Keratinocyte (primary cell): ENCODE data around the gene TLE1. TPM values are rescaled to one million over a fixed set of nuclear protein-coding genes. Genes with fewer than 3 reads are reported as not detected.

ENCODE experiments used
- DNase-seq: peaks from one replicate; pipeline ENCODE4 v3.0.0-alpha.2; 2011; ENCODE audit warnings: low read depth, missing footprints, low spot score
- FAIRE-seq: peaks from 2 replicates; lab custom pipeline; 2011; peaks lifted over from hg19 to GRCh38; lab: Jason Lieb, UNC
- H2AFZ ChIP-seq: 2 replicates; pipeline ENCODE4 v1.6.0; 2012; ENCODE audit warnings: low read length, control low read depth, inconsistent platforms; ENCODE audit not compliant: control insufficient read depth
- H3K27ac ChIP-seq: 2 replicates; pipeline ENCODE4 v1.5.1; 2011; ENCODE audit warnings: low read length; ENCODE audit not compliant: control insufficient read depth, insufficient read depth
- H3K27me3 ChIP-seq: 3 replicates; pipeline ENCODE4 v1.6.0; 2011; ENCODE audit warnings: low read length; ENCODE audit not compliant: control insufficient read depth, insufficient read depth; ENCODE audit errors: extremely low read depth
- H3K36me3 ChIP-seq, 2 experiments: 2 replicates in 1 of 2; 3 replicates in 1 of 2; pipeline ENCODE4 v1.5.1; 2011; ENCODE audit warnings: low read length in 2 of 2, mild to moderate bottlenecking in 1 of 2; ENCODE audit not compliant: control insufficient read depth in 2 of 2, insufficient read depth in 2 of 2; ENCODE audit errors: extremely low read depth in 1 of 2
- H3K4me1 ChIP-seq: 3 replicates; pipeline ENCODE4 v1.5.1; 2011; ENCODE audit warnings: low read length; ENCODE audit not compliant: control insufficient read depth, insufficient read depth; ENCODE audit errors: extremely low read depth
- H3K4me2 ChIP-seq: 3 replicates; pipeline ENCODE4 v1.6.0; 2011; ENCODE audit warnings: low read depth, low read length; ENCODE audit not compliant: control insufficient read depth, insufficient read depth; ENCODE audit errors: extremely low read depth
- H3K4me3 ChIP-seq, 3 experiments: fragments of 200-600 bp in 1 of 3; sonication (generic) in 1 of 3; 2 replicates in 2 of 3; 3 replicates in 1 of 3; pipeline ENCODE4 v1.5.1; 2011 to 2016; ENCODE audit warnings: low read length in 3 of 3, mild to moderate bottlenecking in 3 of 3, control low read depth in 2 of 3, inconsistent platforms in 1 of 3, low read depth in 1 of 3, mixed read lengths in 1 of 3, mixed run types in 1 of 3, moderate library complexity in 1 of 3; ENCODE audit not compliant: control insufficient read depth in 2 of 3, insufficient read depth in 2 of 3; ENCODE audit errors: extremely low read depth in 1 of 3
- H3K79me2 ChIP-seq: 2 replicates; pipeline ENCODE4 v1.6.0; 2012; ENCODE audit warnings: low read length; ENCODE audit not compliant: control insufficient read depth, insufficient read depth
- H3K9ac ChIP-seq: 3 replicates; pipeline ENCODE4 v1.6.0; 2011; ENCODE audit warnings: low read length; ENCODE audit not compliant: control insufficient read depth, insufficient read depth; ENCODE audit errors: extremely low read depth
- H3K9me1 ChIP-seq: 3 replicates; pipeline ENCODE4 v1.6.0; 2011; ENCODE audit warnings: low read length; ENCODE audit not compliant: control insufficient read depth, insufficient read depth; ENCODE audit errors: extremely low read depth
- H3K9me3 ChIP-seq: 2 replicates; pipeline ENCODE4 v1.5.1; 2012; ENCODE audit warnings: low read depth, low read length; ENCODE audit not compliant: control insufficient read depth
- H4K20me1 ChIP-seq: 3 replicates; pipeline ENCODE4 v1.6.0; 2011; ENCODE audit warnings: low read length; ENCODE audit not compliant: control insufficient read depth, insufficient read depth; ENCODE audit errors: extremely low read depth
- EZH2 ChIP-seq: IDR thresholded peaks from one replicate; pipeline ENCODE4 v1.6.1; 2012; ENCODE audit warnings: inconsistent platforms, mild to moderate bottlenecking, low read length, moderate library complexity
- dilution Hi-C: fragments of 300-500 bp; cut with MboI; formaldehyde crosslinking; loops from one replicate; pipeline ENCODE4 v1.7.0; 2020; ENCODE audit warnings: low sequenced_read_pairs; ENCODE audit not compliant: extremely low pct_ligation_motif_present
- polyA plus RNA-seq, 5 experiments: library from polyadenylated mRNA; depleted of rRNA in 3 of 5; stranded (reverse) in 3 of 5; stranded (forward) in 1 of 5; unstranded in 1 of 5; fragments of >200 nt; gene quantifications; 1 replicate in 1 of 5; 2 replicates in 3 of 5; 3 replicates in 1 of 5; pipeline versions ENCODE4 v1.2.1 to v1.2.3, GENCODE V29; 2011 to 2012; ENCODE audit warnings: missing spikeins in 2 of 5, low read depth in 1 of 5, low replicate concordance in 1 of 5
- TF ChIP-seq, protein P1 (sequence below), 3 experiments: IDR thresholded peaks in 1 of 3; conservative IDR thresholded peaks in 1 of 3; optimal IDR thresholded peaks in 1 of 3; 2 replicates in 2 of 3; 3 replicates in 1 of 3; pipeline versions ENCODE3 to v1.5.1; 2011; ENCODE audit warnings: low read length in 3 of 3, mild to moderate bottlenecking in 3 of 3, moderate library complexity in 2 of 3, control low read depth in 1 of 3, inconsistent platforms in 1 of 3; ENCODE audit not compliant: insufficient read depth in 2 of 3; ENCODE audit errors: extremely low read depth in 1 of 3

Gene TLE1
- polyA plus RNA-seq, 1 donor (not counting 4 experiments of a cell fraction or from before 2014, with no cell fraction given): 29.6 TPM

DNA sequence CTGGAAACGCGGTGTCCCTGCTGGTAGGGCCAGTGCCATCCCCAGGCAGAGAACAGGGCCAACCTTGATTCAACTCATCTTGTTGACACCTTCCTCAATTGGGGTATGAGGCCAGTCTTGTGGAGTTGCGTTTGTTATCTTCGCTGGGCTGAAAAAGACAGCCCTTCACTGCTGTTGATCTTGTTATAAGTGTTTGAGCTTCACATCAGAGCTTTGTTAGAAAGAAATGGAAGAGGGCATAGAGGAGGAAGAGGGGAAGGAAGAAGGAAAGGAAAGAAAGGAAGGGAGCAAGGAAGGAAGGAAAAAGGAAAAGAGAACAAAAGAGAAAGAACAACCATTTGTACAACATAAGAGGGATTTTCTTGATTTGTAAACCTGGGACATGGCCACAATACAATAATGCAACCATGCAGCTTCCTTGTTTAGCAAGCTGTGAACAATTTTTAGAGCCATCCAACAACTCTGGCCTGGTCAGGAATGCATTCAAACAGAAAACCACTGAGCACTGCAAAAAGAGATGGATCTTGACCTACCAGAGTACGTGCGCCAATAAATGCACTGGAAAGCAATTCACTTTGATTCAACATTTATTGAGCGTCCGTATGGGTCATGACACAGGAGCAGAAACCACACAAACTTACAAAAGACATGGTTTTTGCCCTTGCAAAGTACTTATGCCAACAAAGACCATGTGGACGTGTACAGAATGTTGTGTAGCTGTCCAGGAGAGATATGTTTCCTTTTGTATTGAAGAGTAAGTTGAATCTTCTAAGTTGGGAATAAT is 152.9 kb downstream of the TLE1 start:
- H3K36me3 ChIP-seq: no peaks in the 10 kb centered on the region
- TF ChIP-seq EZH2: no peak
- TF ChIP-seq, protein P1, sequence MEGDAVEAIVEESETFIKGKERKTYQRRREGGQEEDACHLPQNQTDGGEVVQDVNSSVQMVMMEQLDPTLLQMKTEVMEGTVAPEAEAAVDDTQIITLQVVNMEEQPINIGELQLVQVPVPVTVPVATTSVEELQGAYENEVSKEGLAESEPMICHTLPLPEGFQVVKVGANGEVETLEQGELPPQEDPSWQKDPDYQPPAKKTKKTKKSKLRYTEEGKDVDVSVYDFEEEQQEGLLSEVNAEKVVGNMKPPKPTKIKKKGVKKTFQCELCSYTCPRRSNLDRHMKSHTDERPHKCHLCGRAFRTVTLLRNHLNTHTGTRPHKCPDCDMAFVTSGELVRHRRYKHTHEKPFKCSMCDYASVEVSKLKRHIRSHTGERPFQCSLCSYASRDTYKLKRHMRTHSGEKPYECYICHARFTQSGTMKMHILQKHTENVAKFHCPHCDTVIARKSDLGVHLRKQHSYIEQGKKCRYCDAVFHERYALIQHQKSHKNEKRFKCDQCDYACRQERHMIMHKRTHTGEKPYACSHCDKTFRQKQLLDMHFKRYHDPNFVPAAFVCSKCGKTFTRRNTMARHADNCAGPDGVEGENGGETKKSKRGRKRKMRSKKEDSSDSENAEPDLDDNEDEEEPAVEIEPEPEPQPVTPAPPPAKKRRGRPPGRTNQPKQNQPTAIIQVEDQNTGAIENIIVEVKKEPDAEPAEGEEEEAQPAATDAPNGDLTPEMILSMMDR (optimal IDR thresholded peaks at IDR 0.05 in 1 of 3, IDR thresholded peaks at IDR 0.05 in 1 of 3, conservative IDR thresholded peaks at IDR 0.05 in 1 of 3; ENCODE audit: extremely low read depth in 1 of 3, insufficient read depth in 2 of 3, low read length in 3 of 3): no peak
- no peak overlapping the region for H3K27ac ChIP-seq
- no peak overlapping the region for H3K4me3 ChIP-seq
- no peak for FAIRE-seq
- no peak overlapping the region for H2AFZ ChIP-seq
- no peaks in the 10 kb centered on the region for H4K20me1 ChIP-seq
- H3K27me3 ChIP-seq: no peaks in the 10 kb centered on the region
- dilution Hi-C loops: no loop called here
- no peaks in the 10 kb centered on the region for H3K9me3 ChIP-seq
- no peaks in the 10 kb centered on the region for H3K9me1 ChIP-seq
- H3K4me2 ChIP-seq: no peak overlapping the region
- H3K79me2 ChIP-seq: no peaks in the 10 kb centered on the region
- H3K4me1 ChIP-seq: peaks cover 6% of the 10 kb centered on the region
- no peak for DNase-seq
- H3K9ac ChIP-seq: no peak overlapping the region

DNA sequence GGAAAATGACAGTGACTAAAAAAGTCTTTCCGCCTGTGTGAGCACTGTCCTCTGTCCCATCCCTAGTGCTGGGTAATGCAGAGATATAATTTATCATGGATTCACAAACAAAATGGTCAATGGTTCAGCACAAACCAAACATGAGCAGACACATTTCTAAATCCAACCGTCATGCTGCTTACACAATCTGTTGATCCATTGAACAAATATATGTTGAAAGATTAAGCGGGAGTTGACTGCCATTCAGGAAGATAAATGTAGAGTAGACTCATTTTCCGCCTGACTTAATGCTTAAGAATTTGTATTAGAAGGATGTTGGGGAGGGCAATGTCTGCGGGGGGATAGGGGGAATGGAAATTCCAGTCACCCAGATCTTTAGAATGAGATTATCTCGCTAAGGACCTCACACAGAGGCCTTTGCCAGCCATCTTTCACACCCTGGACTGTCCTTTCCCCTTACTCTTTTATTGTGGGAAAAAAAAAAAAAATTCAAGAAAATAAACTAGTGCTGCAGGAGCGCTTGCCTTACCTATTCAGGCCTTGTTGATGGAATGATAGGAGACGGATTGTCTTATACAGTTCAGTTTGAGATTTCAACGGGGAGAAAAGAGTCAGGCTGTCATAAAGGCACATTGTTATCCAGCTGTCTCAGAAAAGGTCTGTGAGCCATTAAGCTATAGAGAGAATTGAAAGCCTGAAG is 153.7 kb downstream of the TLE1 start:
- FAIRE-seq (no peak), DNase-seq (no peak)
- Histone ChIP-seq H2AFZ (no peak overlapping the region), H3K36me3 (no peaks in the 10 kb centered on the region), H3K4me2 (no peak overlapping the region), H3K9ac (no peak overlapping the region), H3K27me3 (no peaks in the 10 kb centered on the region), H3K4me3 (no peak overlapping the region), H4K20me1 (no peaks in the 10 kb centered on the region), H3K9me3 (no peaks in the 10 kb centered on the region), H3K27ac (no peak overlapping the region), H3K9me1 (no peaks in the 10 kb centered on the region), H3K4me1 (peaks cover 6% of the 10 kb centered on the region), H3K79me2 (no peaks in the 10 kb centered on the region)
- dilution Hi-C loops: no loop called here
- TF ChIP-seq, protein P1 (optimal IDR thresholded peaks at IDR 0.05 in 1 of 3, IDR thresholded peaks at IDR 0.05 in 1 of 3, conservative IDR thresholded peaks at IDR 0.05 in 1 of 3; ENCODE audit: extremely low read depth in 1 of 3, insufficient read depth in 2 of 3, low read length in 3 of 3): no peak
- TF ChIP-seq EZH2: no peak
